ENCODE data around the gene TNS4. TPM values are rescaled to one million over a fixed set of nuclear protein-coding genes. Genes with fewer than 3 reads are reported as not detected.

The TNS4 gene
- total RNA-seq, 2 donors from 2014 or later = 0.89 to 2.5 TPM

DNA sequence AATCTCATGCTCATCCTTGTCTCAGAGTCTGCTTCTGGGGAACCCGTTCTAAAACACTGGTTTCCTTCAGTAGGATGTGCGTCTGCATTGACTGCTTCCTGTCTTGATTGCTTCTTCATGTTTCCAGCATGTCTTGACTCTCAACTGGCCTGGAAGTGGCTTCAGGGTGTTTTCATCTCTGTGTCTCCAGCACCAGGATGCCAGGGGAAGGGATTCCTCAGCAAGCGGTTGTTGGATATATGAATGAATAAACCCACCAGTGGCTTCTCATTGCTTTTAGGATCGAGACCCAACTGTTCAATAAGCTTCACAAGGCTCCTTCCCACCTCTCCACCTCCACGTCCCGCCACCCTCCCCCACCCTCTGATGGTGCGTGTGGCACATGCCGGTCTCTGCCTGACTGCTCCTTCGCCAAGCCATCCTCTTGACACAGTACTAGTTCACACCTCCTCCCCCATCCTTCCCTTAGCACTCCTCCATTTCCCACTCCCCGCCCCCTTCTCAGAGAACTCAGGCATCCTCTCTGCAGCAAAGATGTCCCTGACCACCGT is 14.1 kb upstream of the TNS4 start:
- H3K9me3 ChIP-seq (ENCODE audit: control insufficient read depth, low read length) = no peaks in the 10 kb centered on the region
- H3K36me3 Mint-ChIP-seq (ENCODE audit: low read depth) = no peaks in the 10 kb centered on the region
- no peak overlapping the region for H3K4me3 Mint-ChIP-seq
- H3K36me3 ChIP-seq (ENCODE audit: control insufficient read depth, insufficient read depth, low read length) = no peaks in the 10 kb centered on the region
- WGBS, 2 experiments (ENCODE audit: insufficient coverage in 1 of 2, insufficient read length in 1 of 2) = 80 to 83% methylated on average over 3 to 11 of the region's 11 CpGs
- no peaks in the 10 kb centered on the region for H3K9me3 Mint-ChIP-seq
- H3K4me3 ChIP-seq (ENCODE audit: low read length) = no peak overlapping the region
- no peak overlapping the region for H3K9ac ChIP-seq (ENCODE audit: extremely low read depth, low read length, poor library complexity, severe bottlenecking)
- H3K27ac ChIP-seq (ENCODE audit: low read depth, low read length) = no peak overlapping the region
- peaks cover 7% of the 10 kb centered on the region for H3K27me3 Mint-ChIP-seq (ENCODE audit: insufficient read depth)
- H3K27ac Mint-ChIP-seq = no peak overlapping the region
- TF ChIP-seq, protein P1, sequence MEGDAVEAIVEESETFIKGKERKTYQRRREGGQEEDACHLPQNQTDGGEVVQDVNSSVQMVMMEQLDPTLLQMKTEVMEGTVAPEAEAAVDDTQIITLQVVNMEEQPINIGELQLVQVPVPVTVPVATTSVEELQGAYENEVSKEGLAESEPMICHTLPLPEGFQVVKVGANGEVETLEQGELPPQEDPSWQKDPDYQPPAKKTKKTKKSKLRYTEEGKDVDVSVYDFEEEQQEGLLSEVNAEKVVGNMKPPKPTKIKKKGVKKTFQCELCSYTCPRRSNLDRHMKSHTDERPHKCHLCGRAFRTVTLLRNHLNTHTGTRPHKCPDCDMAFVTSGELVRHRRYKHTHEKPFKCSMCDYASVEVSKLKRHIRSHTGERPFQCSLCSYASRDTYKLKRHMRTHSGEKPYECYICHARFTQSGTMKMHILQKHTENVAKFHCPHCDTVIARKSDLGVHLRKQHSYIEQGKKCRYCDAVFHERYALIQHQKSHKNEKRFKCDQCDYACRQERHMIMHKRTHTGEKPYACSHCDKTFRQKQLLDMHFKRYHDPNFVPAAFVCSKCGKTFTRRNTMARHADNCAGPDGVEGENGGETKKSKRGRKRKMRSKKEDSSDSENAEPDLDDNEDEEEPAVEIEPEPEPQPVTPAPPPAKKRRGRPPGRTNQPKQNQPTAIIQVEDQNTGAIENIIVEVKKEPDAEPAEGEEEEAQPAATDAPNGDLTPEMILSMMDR (conservative IDR thresholded peaks at IDR 0.05) = no peak
- DNase-seq = peak; percentile 88
- H3K4me1 ChIP-seq (ENCODE audit: control insufficient read depth, insufficient read depth, low read length) = peaks cover 9% of the 10 kb centered on the region
- H3K4me1 Mint-ChIP-seq = peaks cover 45% of the 10 kb centered on the region
- no peaks in the 10 kb centered on the region for H3K27me3 ChIP-seq (ENCODE audit: control insufficient read depth, insufficient read depth, low read length, poor library complexity, severe bottlenecking)

DNA sequence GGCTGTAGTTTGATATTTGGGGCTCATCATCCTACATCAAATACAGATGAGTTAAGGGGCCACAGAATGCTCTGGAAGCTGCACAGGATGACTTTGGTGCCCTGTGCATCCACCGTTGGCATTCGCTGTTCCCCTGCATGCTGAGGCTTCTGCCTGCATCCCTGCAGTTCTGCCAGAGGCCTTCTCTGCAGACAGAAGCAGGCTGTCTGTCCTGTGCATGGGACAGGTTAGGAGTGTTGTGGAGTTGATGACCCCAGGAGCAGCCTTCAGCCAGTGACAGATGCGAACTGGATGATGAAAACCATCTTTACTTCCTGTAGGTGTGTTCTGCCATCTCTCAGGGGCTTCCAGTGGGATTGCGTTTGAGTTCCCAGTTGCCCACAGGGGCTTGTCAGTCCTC is 13.6 kb upstream of the TNS4 start:
- H3K27me3 ChIP-seq (ENCODE audit: control insufficient read depth, insufficient read depth, low read length, poor library complexity, severe bottlenecking) = no peaks in the 10 kb centered on the region
- no peaks in the 10 kb centered on the region for H3K36me3 ChIP-seq (ENCODE audit: control insufficient read depth, insufficient read depth, low read length)
- H3K27ac Mint-ChIP-seq = no peak overlapping the region
- H3K4me3 Mint-ChIP-seq = no peak overlapping the region
- no peaks in the 10 kb centered on the region for H3K9me3 ChIP-seq (ENCODE audit: control insufficient read depth, low read length)
- TF ChIP-seq, protein P1 (conservative IDR thresholded peaks at IDR 0.05) = no peak
- peak; percentile 49 for DNase-seq
- H3K27ac ChIP-seq (ENCODE audit: low read depth, low read length) = no peak overlapping the region
- H3K9me3 Mint-ChIP-seq = no peaks in the 10 kb centered on the region
- WGBS, 2 experiments (ENCODE audit: insufficient coverage in 1 of 2, insufficient read length in 1 of 2) = 91 to 95% methylated on average over 4 of the region's 4 CpGs
- H3K36me3 Mint-ChIP-seq (ENCODE audit: low read depth) = no peaks in the 10 kb centered on the region
- H3K4me1 ChIP-seq (ENCODE audit: control insufficient read depth, insufficient read depth, low read length) = peaks cover 12% of the 10 kb centered on the region
- no peak overlapping the region for H3K4me3 ChIP-seq (ENCODE audit: low read length)
- no peak overlapping the region for H3K9ac ChIP-seq (ENCODE audit: extremely low read depth, low read length, poor library complexity, severe bottlenecking)
- H3K27me3 Mint-ChIP-seq (ENCODE audit: insufficient read depth) = peaks cover 7% of the 10 kb centered on the region
- peaks cover 50% of the 10 kb centered on the region for H3K4me1 Mint-ChIP-seq

DNA sequence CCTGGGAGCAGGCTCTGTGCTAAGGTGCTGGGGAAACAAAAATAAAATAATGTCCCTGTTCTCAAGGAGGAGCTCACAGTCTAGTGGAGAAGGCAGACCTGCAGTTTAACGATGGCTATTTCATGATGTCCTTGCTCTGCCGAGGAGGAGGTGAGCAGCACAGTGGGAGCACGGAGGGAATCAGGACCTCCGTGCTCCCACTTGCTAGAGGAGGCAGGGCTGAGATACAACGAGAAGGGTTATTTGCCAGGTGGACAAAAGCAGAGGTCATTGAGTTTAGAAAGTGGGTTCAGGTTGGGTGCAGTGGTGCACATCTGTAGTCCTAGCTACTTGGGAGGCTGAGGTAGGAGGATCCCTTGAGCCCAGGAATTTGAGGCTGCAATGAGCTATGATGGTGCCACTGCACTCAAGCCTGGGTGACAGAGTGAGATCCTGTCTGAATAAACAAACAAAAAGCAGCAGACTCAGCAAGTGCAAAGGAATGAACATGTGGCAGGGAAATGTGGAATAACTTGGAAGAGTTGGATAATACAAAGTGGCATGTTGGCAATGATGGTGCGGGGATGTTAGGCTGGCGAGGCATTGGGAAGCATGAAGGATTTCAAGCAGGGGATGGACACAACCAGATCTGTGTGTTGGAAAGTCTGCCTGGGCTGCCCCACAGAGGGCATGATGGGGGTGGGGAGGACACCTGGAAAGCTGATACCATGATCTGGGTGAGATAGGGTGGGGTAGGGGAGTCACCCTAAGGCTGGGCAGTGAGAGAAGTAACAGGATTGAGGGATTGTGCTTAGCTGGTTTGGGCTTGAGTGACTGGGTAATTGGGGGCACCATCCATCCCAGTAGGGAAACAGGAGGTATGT is 12.8 kb upstream of the TNS4 start:
- DNase-seq = peak; percentile 38
- Mint-ChIP-seq H3K4me1 (peaks cover 53% of the 10 kb centered on the region), H3K27ac (no peak overlapping the region), H3K27me3 (ENCODE audit: insufficient read depth) (peaks cover 7% of the 10 kb centered on the region), H3K9me3 (no peaks in the 10 kb centered on the region), H3K4me3 (no peak overlapping the region), H3K36me3 (ENCODE audit: low read depth) (no peaks in the 10 kb centered on the region)
- Histone ChIP-seq H3K9ac (ENCODE audit: extremely low read depth, low read length, poor library complexity, severe bottlenecking) (no peak overlapping the region), H3K27me3 (ENCODE audit: control insufficient read depth, insufficient read depth, low read length, poor library complexity, severe bottlenecking) (no peaks in the 10 kb centered on the region), H3K4me1 (ENCODE audit: control insufficient read depth, insufficient read depth, low read length) (peaks cover 13% of the 10 kb centered on the region), H3K36me3 (ENCODE audit: control insufficient read depth, insufficient read depth, low read length) (no peaks in the 10 kb centered on the region), H3K4me3 (ENCODE audit: low read length) (no peak overlapping the region), H3K27ac (ENCODE audit: low read depth, low read length) (no peak overlapping the region), H3K9me3 (ENCODE audit: control insufficient read depth, low read length) (no peaks in the 10 kb centered on the region)
- WGBS, 2 experiments (ENCODE audit: insufficient coverage in 1 of 2, insufficient read length in 1 of 2) = 95 to 96% methylated on average over 6 to 7 of the region's 7 CpGs
- TF ChIP-seq, protein P1 (conservative IDR thresholded peaks at IDR 0.05) = no peak

All from endodermal cell (in vitro differentiated cells).